ENCODE data around the gene GALNTL6. TPM values are rescaled to one million over a fixed set of nuclear protein-coding genes. Genes with fewer than 3 reads are reported as not detected.

The GALNTL6 gene
- total and polyA plus RNA-seq, 2 donors (not counting 3 experiments of a cell fraction or from before 2014, with no cell fraction given): not detected

DNA sequence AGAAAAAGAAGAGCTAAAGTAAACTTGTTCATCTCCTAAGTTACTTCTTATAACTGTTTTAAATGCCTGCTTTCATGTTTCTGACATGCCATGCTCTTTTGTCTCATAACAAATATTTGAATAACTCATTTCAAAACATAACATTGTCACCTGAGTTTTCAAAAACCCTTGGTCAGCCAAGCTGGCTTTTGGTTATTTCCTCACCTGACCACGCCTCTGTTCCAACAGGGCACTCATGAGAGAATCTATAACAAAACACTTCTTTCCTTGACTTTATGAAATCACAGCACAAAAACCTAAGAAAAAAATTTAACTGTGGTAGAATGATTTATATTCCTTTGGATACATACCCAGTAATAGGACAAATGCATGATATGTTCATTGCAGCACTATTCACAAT lies 1182.5 kb downstream of the GALNTL6 start:
- H3K9me3 ChIP-seq (replicated peaks; ENCODE audit: control insufficient read depth, insufficient read depth, low read length): no peaks in the 10 kb centered on the region
- no peak for TF ChIP-seq GATA2 (IDR thresholded peaks at IDR 0.05; ENCODE audit: insufficient read depth, insufficient read length, low read depth, low read length)
- no peak for TF ChIP-seq MYC (IDR thresholded peaks at IDR 0.05; ENCODE audit: low read depth, low read length)
- no peak for TF ChIP-seq MAX (IDR thresholded peaks at IDR 0.05; ENCODE audit: insufficient read depth, insufficient read length)
- TF ChIP-seq JUN (IDR thresholded peaks at IDR 0.05; ENCODE audit: borderline replicate concordance, insufficient read depth, insufficient read length, low read depth): no peak
- TF ChIP-seq FOS (IDR thresholded peaks at IDR 0.05; ENCODE audit: borderline replicate concordance, insufficient read depth, low read length): no peak
- TF ChIP-seq POLR2AphosphoS5 (IDR thresholded peaks at IDR 0.05; ENCODE audit: insufficient read depth, low read depth, low read length): no peak
- H2AFZ ChIP-seq (ENCODE audit: low read depth, low read length): no peak overlapping the region
- DNase-seq (ENCODE audit: low read depth, low spot score) (no peak), FAIRE-seq (no peak)
- H3K36me3 ChIP-seq (ENCODE audit: control insufficient read depth in 2 of 2, extremely low read depth in 1 of 2, insufficient read depth in 2 of 2, low read length in 2 of 2): no peaks in the 10 kb centered on the region
- peaks cover 4% of the 10 kb centered on the region for H3K4me1 ChIP-seq (ENCODE audit: control insufficient read depth, extremely low read depth, insufficient read depth, low read length)
- intact Hi-C loops (cut with micrococcal nuclease): no loop called here
- no peaks in the 10 kb centered on the region for H4K20me1 ChIP-seq (replicated peaks; ENCODE audit: control insufficient read depth, extremely low read depth, insufficient read depth, low read length)
- H3K27ac ChIP-seq (ENCODE audit: insufficient read depth, low read depth, low read length): no peak overlapping the region
- no peak overlapping the region for H3K9ac ChIP-seq (replicated peaks; ENCODE audit: extremely low read depth, insufficient read depth, low read length)
- H3K4me2 ChIP-seq (ENCODE audit: insufficient read depth, low read length): no peak overlapping the region
- POLR2A ChIA-PET: no interaction called here
- dilution Hi-C loops (cut with MboI; ENCODE audit: extremely low pct_ligation_motif_present, low sequenced_read_pairs): no loop called here
- no TSS peak for BruUV-seq (replicated peaks)
- no peaks in the 10 kb centered on the region for H3K79me2 ChIP-seq (ENCODE audit: control insufficient read depth, insufficient read depth, low read length)
- CTCF ChIA-PET: interaction anchor here (1.7 to 3.2 kb wide), 2 partner anchors 14 to 18 kb away, joined by 5 to 14 read pairs; no protein-coding TSS in a partner anchor
- H3K4me3 ChIP-seq (replicated peaks in 1 of 3; ENCODE audit: insufficient read depth in 1 of 3, low read depth in 1 of 3, low read length in 3 of 3): no peak overlapping the region
- H3K27me3 ChIP-seq (ENCODE audit: control insufficient read depth in 2 of 2, insufficient read depth in 2 of 2, low read length in 2 of 2): no peaks in the 10 kb centered on the region
- no peaks in the 10 kb centered on the region for H3K9me1 ChIP-seq (replicated peaks; ENCODE audit: control insufficient read depth, extremely low read depth, insufficient read depth, low read length)

- TF ChIP-seq FOS (IDR thresholded peaks at IDR 0.05; ENCODE audit: borderline replicate concordance, insufficient read depth, low read length) (peak; percentile 84), JUN (IDR thresholded peaks at IDR 0.05; ENCODE audit: borderline replicate concordance, insufficient read depth, insufficient read length, low read depth) (no peak)
- H4K20me1 ChIP-seq (replicated peaks; ENCODE audit: control insufficient read depth, extremely low read depth, insufficient read depth, low read length): no peaks in the 10 kb centered on the region
- H3K27ac ChIP-seq (ENCODE audit: insufficient read depth, low read depth, low read length): no peak overlapping the region
- peak; percentile 33 for FAIRE-seq
- peak overlapping the region; percentile 63 for H2AFZ ChIP-seq (ENCODE audit: low read depth, low read length)
- no peak overlapping the region for H3K4me2 ChIP-seq (ENCODE audit: insufficient read depth, low read length)
- no peaks in the 10 kb centered on the region for H3K36me3 ChIP-seq (ENCODE audit: control insufficient read depth in 2 of 2, extremely low read depth in 1 of 2, insufficient read depth in 2 of 2, low read length in 2 of 2)
- H3K4me1 ChIP-seq (ENCODE audit: control insufficient read depth, extremely low read depth, insufficient read depth, low read length): peaks cover 4% of the 10 kb centered on the region
- intact Hi-C loops (cut with micrococcal nuclease) (no loop called here), dilution Hi-C loops (cut with MboI; ENCODE audit: extremely low pct_ligation_motif_present, low sequenced_read_pairs) (no loop called here)
- H3K27me3 ChIP-seq (ENCODE audit: control insufficient read depth in 2 of 2, insufficient read depth in 2 of 2, low read length in 2 of 2): peaks cover 0 to 2% of the 10 kb centered on the region in 2 experiments
- no peak overlapping the region for H3K9ac ChIP-seq (replicated peaks; ENCODE audit: extremely low read depth, insufficient read depth, low read length)
- peak; percentile 51 for DNase-seq (ENCODE audit: low read depth, low spot score)
- H3K9me3 ChIP-seq (replicated peaks; ENCODE audit: control insufficient read depth, insufficient read depth, low read length): no peaks in the 10 kb centered on the region
- POLR2A ChIA-PET: no interaction called here
- BruUV-seq (replicated peaks): no TSS peak
- no peaks in the 10 kb centered on the region for H3K79me2 ChIP-seq (ENCODE audit: control insufficient read depth, insufficient read depth, low read length)
- CTCF ChIA-PET: interaction anchor here (0.6 to 3.2 kb wide), 6 partner anchors 15 to 322 kb away, joined by 3 to 14 read pairs (median 4); no protein-coding TSS in a partner anchor
- no peak overlapping the region for H3K4me3 ChIP-seq (replicated peaks in 1 of 3; ENCODE audit: insufficient read depth in 1 of 3, low read depth in 1 of 3, low read length in 3 of 3)
- no peaks in the 10 kb centered on the region for H3K9me1 ChIP-seq (replicated peaks; ENCODE audit: control insufficient read depth, extremely low read depth, insufficient read depth, low read length)
Measured at GRCh38 chr4:172996571-172997216, 1183.5 kb downstream of the GALNTL6 start.

Measured in endothelial cell of umbilical vein (primary cell).